Sigmoid colon (tissue), 7 donors: ENCODE data around the gene RXRA. TPM values are rescaled to one million over a fixed set of nuclear protein-coding genes. Genes with fewer than 3 reads are reported as not detected.

Experiments
- DNase-seq: peaks from one replicate; pipeline ENCODE4 v3.0.0-alpha.2; 2019
- H3K27ac ChIP-seq, 4 donors: fragments of 200-600 bp; sonication (generic); one replicate each; pipeline ENCODE4 v1.5.1; 2016 to 2019; ENCODE audit warnings: mild to moderate bottlenecking in 1 of 4
- H3K27me3 ChIP-seq, 3 donors: fragments of 200-600 bp; sonication (generic); one replicate each; pipeline ENCODE4 v1.5.1; 2019; ENCODE audit warnings: mild to moderate bottlenecking in 1 of 3
- H3K36me3 ChIP-seq, 4 donors: fragments of 200-600 bp; sonication (generic); one replicate each; pipeline ENCODE4 v1.5.1; 2016 to 2019
- H3K4me1 ChIP-seq, 4 donors: fragments of 200-600 bp; sonication (generic); one replicate each; pipeline ENCODE4 v1.5.1; 2017 to 2019
- H3K4me3 ChIP-seq, 4 donors: fragments of 200-600 bp; sonication (generic); one replicate each; pipeline ENCODE4 v1.5.1; 2017 to 2019; ENCODE audit warnings: mild to moderate bottlenecking in 2 of 4, moderate library complexity in 1 of 4
- H3K9me3 ChIP-seq, 4 donors: fragments of 200-600 bp in 3 of 4; sonication (generic) in 3 of 4; one replicate each; pipeline versions ENCODE4 v1.5.1 to v1.6.1; 2013 to 2019
- EP300 ChIP-seq, 4 donors: sonication (generic); formaldehyde crosslinking; IDR thresholded peaks; one replicate each; pipeline ENCODE4 v1.6.1; 2017; ENCODE audit warnings: antibody characterized with exemption in 4 of 4
- POLR2A ChIP-seq, 2 donors: fragments of 450-650 bp; IDR thresholded peaks; one replicate each; pipeline ENCODE4 v1.6.1; 2016; ENCODE audit warnings: antibody characterized with exemption in 2 of 2, mild to moderate bottlenecking in 2 of 2, moderate library complexity in 2 of 2
- POLR2AphosphoS5 ChIP-seq, 4 donors: sonication (generic); formaldehyde crosslinking; IDR thresholded peaks; one replicate each; pipeline ENCODE4 v1.6.1; 2017; ENCODE audit warnings: antibody characterized with exemption in 4 of 4
- WGBS, 2 donors: extraction: QIAGEN DNeasy Blood & Tissue Kit; methylation state at CpG; one replicate each; pipeline ENCODE4 v1.1.7; 2013; 5-methylcytosine and 5-hydroxymethylcytosine counted together
- intact Hi-C: fragments of 100-400 bp; cut with DNase I; formaldehyde crosslinking; loops from one replicate; pipeline ENCODE4 v1.15.1; 2023
- polyA plus RNA-seq, 3 donors: library from polyadenylated mRNA; stranded (reverse); fragments of 200-250 nt; gene quantifications; one replicate each; pipeline ENCODE4 v1.2.3, GENCODE V29; 2013
- total RNA-seq, 4 donors: library from RNA; depleted of rRNA; stranded (reverse); fragments of >200 nt; gene quantifications; one replicate each; pipeline ENCODE4 v1.1.0, GENCODE V29; 2016
- TF ChIP-seq, protein P1 (sequence below), 4 experiments: fragments of 450-650 bp in 3 of 4; fragments of 200-600 bp in 1 of 4; IDR thresholded peaks; one replicate each; pipeline ENCODE4 v1.5.1; 2016 to 2019; ENCODE audit warnings: antibody characterized with exemption in 4 of 4, mild to moderate bottlenecking in 3 of 4, moderate library complexity in 2 of 4
- donor health status: healthy with polysubstance abuse.
- donor health status: Bipolar disorder and iron deficiency.
- donor health status: healthy.

Gene RXRA
- total and polyA plus RNA-seq, 7 donors, result 26.7 to 50.8 (median 35.7) TPM

DNA sequence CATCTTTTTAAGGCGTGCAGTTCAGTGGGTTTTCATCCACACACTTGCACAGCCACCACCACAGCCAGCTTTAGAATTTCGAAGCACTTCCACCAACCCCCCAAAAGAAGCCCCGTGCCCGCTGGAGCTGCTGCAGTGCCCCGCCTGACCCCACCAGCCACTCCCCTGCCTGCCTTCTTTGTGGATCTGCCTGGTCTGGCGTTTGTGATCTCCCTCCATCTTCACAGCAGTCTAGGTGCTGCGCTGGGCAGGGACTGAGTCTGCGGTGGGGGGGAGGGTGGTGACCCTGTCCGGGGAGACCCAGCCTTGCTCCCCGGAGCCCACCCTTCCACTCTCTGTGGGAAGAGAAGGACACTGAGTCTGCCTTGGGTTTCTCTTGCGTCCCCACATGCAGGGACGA lies 40.8 kb downstream of the RXRA start:
- 77 to 87% methylated on average over 12 of the region's 12 CpGs for WGBS, 2 donors
- Histone ChIP-seq H3K27ac (peak overlapping the region; percentile 83 to 87 (median 84)), H3K4me3 (no peak overlapping the region), H3K36me3 (no peaks in the 10 kb centered on the region), H3K9me3 (no peaks in the 10 kb centered on the region), H3K4me1 (peaks cover 0 to 69% (median 68%) of the 10 kb centered on the region in 4 donors), H3K27me3 (no peaks in the 10 kb centered on the region)
- intact Hi-C loops, result loop anchor here (2.0 to 5.0 kb wide), 3 partner anchors 45 to 195 kb away; no protein-coding TSS in a partner anchor
- DNase-seq, result no peak
- TF ChIP-seq POLR2A (IDR thresholded peaks at IDR 0.05) (no peak), POLR2AphosphoS5 (IDR thresholded peaks at IDR 0.05) (no peak), EP300 (IDR thresholded peaks at IDR 0.05) (no peak)
- TF ChIP-seq, protein P1, sequence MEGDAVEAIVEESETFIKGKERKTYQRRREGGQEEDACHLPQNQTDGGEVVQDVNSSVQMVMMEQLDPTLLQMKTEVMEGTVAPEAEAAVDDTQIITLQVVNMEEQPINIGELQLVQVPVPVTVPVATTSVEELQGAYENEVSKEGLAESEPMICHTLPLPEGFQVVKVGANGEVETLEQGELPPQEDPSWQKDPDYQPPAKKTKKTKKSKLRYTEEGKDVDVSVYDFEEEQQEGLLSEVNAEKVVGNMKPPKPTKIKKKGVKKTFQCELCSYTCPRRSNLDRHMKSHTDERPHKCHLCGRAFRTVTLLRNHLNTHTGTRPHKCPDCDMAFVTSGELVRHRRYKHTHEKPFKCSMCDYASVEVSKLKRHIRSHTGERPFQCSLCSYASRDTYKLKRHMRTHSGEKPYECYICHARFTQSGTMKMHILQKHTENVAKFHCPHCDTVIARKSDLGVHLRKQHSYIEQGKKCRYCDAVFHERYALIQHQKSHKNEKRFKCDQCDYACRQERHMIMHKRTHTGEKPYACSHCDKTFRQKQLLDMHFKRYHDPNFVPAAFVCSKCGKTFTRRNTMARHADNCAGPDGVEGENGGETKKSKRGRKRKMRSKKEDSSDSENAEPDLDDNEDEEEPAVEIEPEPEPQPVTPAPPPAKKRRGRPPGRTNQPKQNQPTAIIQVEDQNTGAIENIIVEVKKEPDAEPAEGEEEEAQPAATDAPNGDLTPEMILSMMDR (IDR thresholded peaks at IDR 0.05), result no peak

DNA sequence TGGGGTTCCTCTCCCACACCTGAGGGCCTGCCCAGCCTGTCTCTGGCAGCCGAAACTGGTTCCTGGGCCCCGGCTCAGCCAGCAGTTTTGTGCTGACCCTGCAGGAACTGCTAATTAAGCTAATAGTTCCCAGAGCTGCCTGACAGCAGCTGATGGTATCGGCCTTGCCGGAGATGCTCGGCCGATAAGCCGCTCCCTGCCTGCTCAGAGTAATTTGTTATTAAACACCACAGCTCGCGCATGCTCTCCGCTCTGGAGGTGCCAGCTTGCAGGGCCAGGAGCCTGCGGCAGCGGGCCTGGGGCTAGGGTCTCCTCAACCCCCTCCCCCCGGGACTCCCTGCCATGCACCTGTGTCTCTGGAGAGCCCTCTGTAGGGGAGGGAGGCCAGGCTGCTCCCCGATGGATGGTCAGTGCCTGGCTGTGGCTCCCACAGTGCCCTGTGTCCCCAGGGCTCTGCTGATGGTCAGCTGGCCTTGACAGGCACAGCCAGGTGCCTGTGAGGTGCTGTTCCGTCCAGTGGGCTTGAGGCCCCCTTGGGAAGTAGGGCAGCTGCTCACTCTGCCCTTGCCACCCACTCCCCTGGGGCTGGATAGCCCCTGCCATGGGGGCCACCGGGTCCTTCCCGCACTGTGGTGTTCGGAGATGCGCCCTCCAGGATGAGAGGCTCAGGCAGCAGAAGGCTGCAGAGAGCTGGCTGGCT lies 41.7 kb downstream of the RXRA start:
- WGBS, 2 donors, result 91 to 92% methylated on average over 19 of the region's 19 CpGs
- DNase-seq, result no peak
- no peaks in the 10 kb centered on the region for H3K36me3 ChIP-seq
- H3K27ac ChIP-seq, result peak overlapping the region in 1 of 4 donors; percentile 87
- TF ChIP-seq EP300 (IDR thresholded peaks at IDR 0.05), result no peak
- no peak for TF ChIP-seq POLR2AphosphoS5 (IDR thresholded peaks at IDR 0.05)
- no peak for TF ChIP-seq POLR2A (IDR thresholded peaks at IDR 0.05)
- TF ChIP-seq, protein P1 (IDR thresholded peaks at IDR 0.05), result no peak
- no peak overlapping the region for H3K4me3 ChIP-seq
- H3K27me3 ChIP-seq, result no peaks in the 10 kb centered on the region
- intact Hi-C loops, result loop anchor here (2.0 to 5.0 kb wide), 3 partner anchors 44 to 196 kb away; no protein-coding TSS in a partner anchor
- H3K9me3 ChIP-seq, result no peaks in the 10 kb centered on the region
- H3K4me1 ChIP-seq, result peaks cover 0 to 78% (median 76%) of the 10 kb centered on the region in 4 donors

DNA sequence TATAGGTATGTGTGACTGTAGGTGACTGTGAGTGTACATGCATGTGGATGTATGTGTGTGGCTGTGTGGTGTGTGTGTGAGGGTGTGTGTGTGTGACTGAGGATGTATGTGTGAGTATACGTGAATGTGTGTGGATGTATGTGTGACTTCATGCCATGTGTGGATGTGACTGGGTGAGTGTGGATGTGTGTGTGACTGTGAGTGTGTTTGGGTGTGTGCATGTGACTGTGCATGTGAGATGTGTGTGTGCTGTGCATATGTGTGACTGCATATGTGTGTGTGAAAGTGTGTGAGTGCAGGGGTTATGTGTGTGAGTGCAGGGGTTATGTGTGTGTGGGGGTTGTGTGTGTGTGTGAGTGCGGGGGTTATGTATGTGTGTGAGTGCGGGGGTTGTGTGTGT lies 42.3 kb downstream of the RXRA start:
- intact Hi-C loops, result loop anchor here (5.0 kb wide), 2 partner anchors 44 to 196 kb away; no protein-coding TSS in a partner anchor

DNA sequence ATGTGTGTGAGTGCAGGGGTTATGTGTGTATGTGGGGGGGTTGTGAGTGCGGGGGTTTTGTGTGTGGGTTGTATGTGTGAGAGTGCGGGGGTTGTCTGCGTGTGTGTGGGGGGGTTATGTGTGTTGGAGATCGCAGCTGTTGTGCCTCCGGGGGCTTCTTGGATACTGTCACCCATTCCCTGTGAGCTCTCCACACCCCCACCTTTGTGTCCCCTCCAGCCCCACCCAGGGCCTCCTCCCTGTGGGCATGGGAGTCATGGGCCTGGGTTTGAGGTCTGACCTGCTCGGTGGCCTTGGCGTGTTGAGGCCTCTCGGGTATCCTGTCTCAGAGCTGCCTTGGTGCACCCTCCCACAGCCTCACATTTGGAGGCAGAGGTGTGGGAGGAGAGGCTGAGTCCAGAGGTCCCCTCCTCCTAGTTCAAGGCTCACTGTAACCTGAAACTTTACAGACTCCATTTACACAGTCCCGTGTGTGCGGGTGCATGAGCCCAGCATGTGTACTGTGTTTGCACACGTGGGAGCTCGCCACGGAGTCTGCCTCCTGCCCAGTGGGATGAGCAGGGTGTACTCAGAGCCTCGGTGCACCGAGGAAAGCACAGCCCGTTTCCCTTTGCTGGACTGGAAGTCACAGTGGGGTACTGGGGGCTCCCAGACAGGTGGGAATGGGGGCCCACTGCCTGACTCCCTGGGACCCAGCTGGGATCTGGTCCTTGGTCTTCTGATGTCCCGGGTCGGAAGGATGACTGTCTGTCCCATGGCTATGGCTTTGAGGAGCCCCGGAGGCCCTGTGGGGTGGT lies 43.4 kb downstream of the RXRA start:
- H3K4me1 ChIP-seq, result peaks cover 0 to 90% (median 88%) of the 10 kb centered on the region in 4 donors
- no peaks in the 10 kb centered on the region for H3K9me3 ChIP-seq
- no peaks in the 10 kb centered on the region for H3K36me3 ChIP-seq
- H3K4me3 ChIP-seq, result no peak overlapping the region
- 86% methylated on average over 19 of the region's 19 CpGs for WGBS, 2 donors
- H3K27ac ChIP-seq, result no peak overlapping the region
- intact Hi-C loops, result loop anchor here (5.0 kb wide), 2 partner anchors 43 to 197 kb away; no protein-coding TSS in a partner anchor
- no peaks in the 10 kb centered on the region for H3K27me3 ChIP-seq
- TF ChIP-seq, protein P1 (IDR thresholded peaks at IDR 0.05), result no peak
- no peak for TF ChIP-seq POLR2A (IDR thresholded peaks at IDR 0.05)
- DNase-seq, result no peak

More for the DNA sequence above, 42.3 kb downstream of the RXRA start:
- H3K36me3 ChIP-seq, result no peaks in the 10 kb centered on the region
- TF ChIP-seq POLR2AphosphoS5 (IDR thresholded peaks at IDR 0.05) (no peak), EP300 (IDR thresholded peaks at IDR 0.05) (no peak), POLR2A (IDR thresholded peaks at IDR 0.05) (no peak)
- TF ChIP-seq, protein P1 (IDR thresholded peaks at IDR 0.05), result no peak
- DNase-seq, result no peak
- no peaks in the 10 kb centered on the region for H3K27me3 ChIP-seq
- H3K4me3 ChIP-seq, result no peak overlapping the region
- WGBS, 2 donors, result 90% methylated on average over 3 of the region's 3 CpGs
- H3K4me1 ChIP-seq, result peaks cover 0 to 84% (median 82%) of the 10 kb centered on the region in 4 donors
- H3K9me3 ChIP-seq, result no peaks in the 10 kb centered on the region
- H3K27ac ChIP-seq, result no peak overlapping the region
